GM23338 (cell line): Measurements from ENCODE around the gene AQP1. TPM values are rescaled to one million over a fixed set of nuclear protein-coding genes. Genes with fewer than 3 reads are reported as not detected.

Source experiments
- ATAC-seq: fragments of 200-7000 bp; cut with Tn5 transposase; 3 replicates; pipeline ENCODE4 v1.9.1; 2020
- DNase-seq: peaks from one replicate; pipeline ENCODE4 v3.0.0-alpha.2; 2015; ENCODE audit warnings: low spot score
- H2AFZ ChIP-seq: fragments of 200-600 bp; sonication (generic); 2 replicates; pipeline ENCODE4 v1.8.0; 2016; ENCODE audit warnings: antibody characterized with exemption, mild to moderate bottlenecking, moderate library complexity
- H3F3A ChIP-seq: fragments of 200-600 bp; sonication (generic); replicated peaks from 2 replicates; pipeline ENCODE4 v1.8.0; 2017; ENCODE audit warnings: antibody characterized with exemption, mixed run types, low read depth
- H3K27ac ChIP-seq: fragments of 200-600 bp; sonication (generic); 2 replicates; pipeline ENCODE4 v1.6.1; 2016; ENCODE audit warnings: low read depth
- H3K27me3 ChIP-seq: fragments of 200-600 bp; sonication (generic); 2 replicates; pipeline ENCODE4 v1.8.0; 2016; ENCODE audit warnings: mild to moderate bottlenecking, mixed run types, moderate library complexity; ENCODE audit not compliant: insufficient read depth
- H3K36me3 ChIP-seq: fragments of 200-600 bp; sonication (generic); 2 replicates; pipeline ENCODE4 v1.8.0; 2016; ENCODE audit warnings: mild to moderate bottlenecking; ENCODE audit not compliant: insufficient read depth
- H3K4me1 ChIP-seq: fragments of 200-600 bp; sonication (generic); 2 replicates; pipeline ENCODE4 v1.8.0; 2016; ENCODE audit warnings: mild to moderate bottlenecking, moderate library complexity; ENCODE audit not compliant: insufficient read depth
- H3K4me2 ChIP-seq: fragments of 200-600 bp; sonication (generic); 2 replicates; pipeline ENCODE4 v1.7.1; 2017; ENCODE audit warnings: mixed run types
- H3K4me3 ChIP-seq: fragments of 200-600 bp; sonication (generic); 2 replicates; pipeline ENCODE4 v1.6.1; 2016; ENCODE audit warnings: mixed run types
- H3K79me2 ChIP-seq: fragments of 200-600 bp; sonication (generic); replicated peaks from 2 replicates; pipeline ENCODE4 v1.8.0; 2017; ENCODE audit warnings: mild to moderate bottlenecking; ENCODE audit not compliant: insufficient read depth
- H3K9me2 ChIP-seq: fragments of 200-600 bp; sonication (generic); 2 replicates; pipeline ENCODE4 v1.8.0; 2017; ENCODE audit not compliant: insufficient read depth
- H4K20me1 ChIP-seq: fragments of 200-600 bp; sonication (generic); replicated peaks from 2 replicates; pipeline ENCODE4 v1.8.0; 2017; ENCODE audit warnings: mild to moderate bottlenecking; ENCODE audit not compliant: insufficient read depth
- H3K27ac Mint-ChIP-seq: 2 replicates; pipeline ENCODE4 v1.8.0; 2020; ENCODE audit warnings: inconsistent platforms, mild to moderate bottlenecking, moderate library complexity, mixed read lengths
- H3K27me3 Mint-ChIP-seq: 3 replicates; pipeline ENCODE4 v1.8.0; 2022; ENCODE audit warnings: low read depth, mild to moderate bottlenecking, moderate library complexity, mixed read lengths, inconsistent platforms; ENCODE audit not compliant: insufficient read depth, poor library complexity
- H3K36me3 Mint-ChIP-seq: 3 replicates; pipeline ENCODE4 v1.8.0; 2021; ENCODE audit warnings: low read depth, mild to moderate bottlenecking, inconsistent platforms, moderate library complexity, mixed read lengths
- H3K4me1 Mint-ChIP-seq: 3 replicates; pipeline ENCODE4 v1.8.0; 2020; ENCODE audit warnings: mild to moderate bottlenecking, inconsistent platforms, mixed read lengths
- H3K4me3 Mint-ChIP-seq: 3 replicates; pipeline ENCODE4 v1.8.0; 2021; ENCODE audit warnings: moderate library complexity, mild to moderate bottlenecking, inconsistent platforms, mixed read lengths
- H3K9me3 Mint-ChIP-seq: 3 replicates; pipeline ENCODE4 v1.8.0; 2020; ENCODE audit warnings: moderate library complexity, mild to moderate bottlenecking, inconsistent platforms, mixed read lengths
- CREB1 ChIP-seq: fragments of 250-450 bp; sonication (Bioruptor Pico); IDR thresholded peaks from 2 replicates; pipeline ENCODE4 v1.5.0; 2020; ENCODE audit warnings: low read depth, mild to moderate bottlenecking, moderate library complexity
- ETS1 ChIP-seq: IDR thresholded peaks from 2 replicates; pipeline ENCODE4 v1.6.1; 2016; ENCODE audit warnings: antibody characterized with exemption
- EZH2 ChIP-seq: fragments of 200-600 bp; sonication (generic); IDR thresholded peaks from one replicate; pipeline ENCODE4 v1.8.0; 2017; ENCODE audit warnings: antibody characterized with exemption, mild to moderate bottlenecking, low read depth; ENCODE audit not compliant: unreplicated experiment
- EZH2phosphoT487 ChIP-seq: fragments of 200-600 bp; sonication (generic); IDR thresholded peaks from one replicate; pipeline ENCODE4 v1.8.1; 2018; ENCODE audit warnings: antibody characterized with exemption; ENCODE audit not compliant: unreplicated experiment
- JUNB ChIP-seq: IDR thresholded peaks from one replicate; pipeline ENCODE4 v1.6.1; 2016; ENCODE audit warnings: antibody characterized with exemption; ENCODE audit not compliant: unreplicated experiment
- NANOG ChIP-seq: IDR thresholded peaks from 2 replicates; pipeline ENCODE4 v1.6.1; 2016; ENCODE audit warnings: antibody characterized with exemption, borderline replicate concordance
- STAT1 ChIP-seq: IDR thresholded peaks from one replicate; pipeline ENCODE4 v1.6.1; 2016; ENCODE audit warnings: antibody characterized with exemption; ENCODE audit not compliant: unreplicated experiment
- ZNF114 ChIP-seq: fragments of 250-450 bp; sonication (Bioruptor Pico); IDR thresholded peaks from 2 replicates; pipeline ENCODE4 v1.5.0; 2020; ENCODE audit warnings: mild to moderate bottlenecking, moderate library complexity
- ZNF331 ChIP-seq: fragments of 250-450 bp; sonication (Bioruptor Pico); IDR thresholded peaks from 2 replicates; pipeline ENCODE4 v1.5.0; 2020; ENCODE audit warnings: low read depth, mild to moderate bottlenecking, moderate library complexity
- polyA plus RNA-seq: library from polyadenylated mRNA; unstranded; fragments of >200 nt; fragmentation: Nextera tagmentation; extraction: Ambion mirVana; gene quantifications from 2 replicates; pipeline ENCODE4 v1.2.1, GENCODE V29; 2016
- total RNA-seq: library from RNA; depleted of rRNA; stranded (reverse); fragments of >200 nt; shearing (Covaris generic); gene quantifications from 2 replicates; pipeline ENCODE4 v1.2.3, GENCODE V29; 2014
- TF ChIP-seq, protein P1 (sequence below): IDR thresholded peaks from one replicate; pipeline ENCODE4 v1.6.1; 2018; ENCODE audit warnings: antibody characterized with exemption; ENCODE audit not compliant: unreplicated experiment
- TF ChIP-seq, protein P2 (sequence below), 2 experiments: fragments of 200-600 bp in 1 of 2; sonication (generic) in 1 of 2; conservative IDR thresholded peaks; 2 replicates each; pipeline versions ENCODE4 v1.5.1 to v1.6.1; 2016 to 2017; ENCODE audit warnings: antibody characterized with exemption in 2 of 2, low read depth in 2 of 2, mild to moderate bottlenecking in 2 of 2, moderate library complexity in 1 of 2

Gene AQP1
- total and polyA plus RNA-seq, 2 experiments from 2014 or later = 0.28 TPM; not detected in 1

DNA sequence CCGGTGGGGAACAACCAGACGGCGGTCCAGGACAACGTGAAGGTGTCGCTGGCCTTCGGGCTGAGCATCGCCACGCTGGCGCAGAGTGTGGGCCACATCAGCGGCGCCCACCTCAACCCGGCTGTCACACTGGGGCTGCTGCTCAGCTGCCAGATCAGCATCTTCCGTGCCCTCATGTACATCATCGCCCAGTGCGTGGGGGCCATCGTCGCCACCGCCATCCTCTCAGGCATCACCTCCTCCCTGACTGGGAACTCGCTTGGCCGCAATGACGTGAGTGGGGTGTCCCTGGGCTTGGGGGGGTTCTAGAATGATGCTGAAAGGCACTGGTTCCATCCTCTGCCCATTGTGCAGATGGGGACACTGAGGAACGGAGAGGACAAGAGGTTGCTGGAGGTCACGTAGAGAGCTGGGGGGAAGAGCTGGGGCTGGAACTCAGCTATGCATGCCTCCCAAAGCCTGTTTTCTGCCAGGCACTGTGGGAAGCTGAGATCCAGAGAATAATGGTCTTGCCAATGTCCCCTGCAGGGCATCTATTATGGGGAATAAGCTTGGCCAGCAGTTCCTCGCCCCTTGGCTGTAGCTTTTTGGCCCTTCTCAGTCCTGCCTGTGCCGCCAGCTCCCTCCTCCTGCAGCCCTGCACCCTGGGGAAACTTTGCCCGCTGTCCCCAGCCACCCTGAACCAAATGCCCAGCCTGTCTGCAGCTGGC, 523 bp downstream of the AQP1 start:
- Mint-ChIP-seq H3K4me3 (no peak overlapping the region), H3K27me3 (peaks cover 12% of the 10 kb centered on the region), H3K27ac (no peak overlapping the region), H3K9me3 (no peaks in the 10 kb centered on the region), H3K36me3 (no peaks in the 10 kb centered on the region; the same call in 2 of the 3 replicates), H3K4me1 (peaks cover 33% of the 10 kb centered on the region)
- H3K9me2 ChIP-seq = no peaks in the 10 kb centered on the region
- H4K20me1 ChIP-seq = no peaks in the 10 kb centered on the region
- H3K36me3 ChIP-seq = no peaks in the 10 kb centered on the region
- no peak for DNase-seq
- H3F3A ChIP-seq = no peaks in the 10 kb centered on the region
- no peaks in the 10 kb centered on the region for H3K79me2 ChIP-seq
- H3K27me3 ChIP-seq = no peaks in the 10 kb centered on the region
- no peak overlapping the region for H3K27ac ChIP-seq
- H2AFZ ChIP-seq = no peak overlapping the region
- H3K4me1 ChIP-seq = no peaks in the 10 kb centered on the region
- ATAC-seq = no peak
- H3K4me3 ChIP-seq = no peak overlapping the region
- no peak overlapping the region for H3K4me2 ChIP-seq
- no peak for TF ChIP-seq NANOG
- TF ChIP-seq CREB1 = no peak
- TF ChIP-seq, protein P1, sequence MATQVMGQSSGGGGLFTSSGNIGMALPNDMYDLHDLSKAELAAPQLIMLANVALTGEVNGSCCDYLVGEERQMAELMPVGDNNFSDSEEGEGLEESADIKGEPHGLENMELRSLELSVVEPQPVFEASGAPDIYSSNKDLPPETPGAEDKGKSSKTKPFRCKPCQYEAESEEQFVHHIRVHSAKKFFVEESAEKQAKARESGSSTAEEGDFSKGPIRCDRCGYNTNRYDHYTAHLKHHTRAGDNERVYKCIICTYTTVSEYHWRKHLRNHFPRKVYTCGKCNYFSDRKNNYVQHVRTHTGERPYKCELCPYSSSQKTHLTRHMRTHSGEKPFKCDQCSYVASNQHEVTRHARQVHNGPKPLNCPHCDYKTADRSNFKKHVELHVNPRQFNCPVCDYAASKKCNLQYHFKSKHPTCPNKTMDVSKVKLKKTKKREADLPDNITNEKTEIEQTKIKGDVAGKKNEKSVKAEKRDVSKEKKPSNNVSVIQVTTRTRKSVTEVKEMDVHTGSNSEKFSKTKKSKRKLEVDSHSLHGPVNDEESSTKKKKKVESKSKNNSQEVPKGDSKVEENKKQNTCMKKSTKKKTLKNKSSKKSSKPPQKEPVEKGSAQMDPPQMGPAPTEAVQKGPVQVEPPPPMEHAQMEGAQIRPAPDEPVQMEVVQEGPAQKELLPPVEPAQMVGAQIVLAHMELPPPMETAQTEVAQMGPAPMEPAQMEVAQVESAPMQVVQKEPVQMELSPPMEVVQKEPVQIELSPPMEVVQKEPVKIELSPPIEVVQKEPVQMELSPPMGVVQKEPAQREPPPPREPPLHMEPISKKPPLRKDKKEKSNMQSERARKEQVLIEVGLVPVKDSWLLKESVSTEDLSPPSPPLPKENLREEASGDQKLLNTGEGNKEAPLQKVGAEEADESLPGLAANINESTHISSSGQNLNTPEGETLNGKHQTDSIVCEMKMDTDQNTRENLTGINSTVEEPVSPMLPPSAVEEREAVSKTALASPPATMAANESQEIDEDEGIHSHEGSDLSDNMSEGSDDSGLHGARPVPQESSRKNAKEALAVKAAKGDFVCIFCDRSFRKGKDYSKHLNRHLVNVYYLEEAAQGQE = no peak
- TF ChIP-seq, protein P2, sequence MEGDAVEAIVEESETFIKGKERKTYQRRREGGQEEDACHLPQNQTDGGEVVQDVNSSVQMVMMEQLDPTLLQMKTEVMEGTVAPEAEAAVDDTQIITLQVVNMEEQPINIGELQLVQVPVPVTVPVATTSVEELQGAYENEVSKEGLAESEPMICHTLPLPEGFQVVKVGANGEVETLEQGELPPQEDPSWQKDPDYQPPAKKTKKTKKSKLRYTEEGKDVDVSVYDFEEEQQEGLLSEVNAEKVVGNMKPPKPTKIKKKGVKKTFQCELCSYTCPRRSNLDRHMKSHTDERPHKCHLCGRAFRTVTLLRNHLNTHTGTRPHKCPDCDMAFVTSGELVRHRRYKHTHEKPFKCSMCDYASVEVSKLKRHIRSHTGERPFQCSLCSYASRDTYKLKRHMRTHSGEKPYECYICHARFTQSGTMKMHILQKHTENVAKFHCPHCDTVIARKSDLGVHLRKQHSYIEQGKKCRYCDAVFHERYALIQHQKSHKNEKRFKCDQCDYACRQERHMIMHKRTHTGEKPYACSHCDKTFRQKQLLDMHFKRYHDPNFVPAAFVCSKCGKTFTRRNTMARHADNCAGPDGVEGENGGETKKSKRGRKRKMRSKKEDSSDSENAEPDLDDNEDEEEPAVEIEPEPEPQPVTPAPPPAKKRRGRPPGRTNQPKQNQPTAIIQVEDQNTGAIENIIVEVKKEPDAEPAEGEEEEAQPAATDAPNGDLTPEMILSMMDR (conservative IDR thresholded peaks at IDR 0.05; ENCODE audit: low read depth in 2 of 2) = no peak
- TF ChIP-seq ZNF331 (CRISPR knock-in tag) = no peak
- no peak for TF ChIP-seq EZH2
- TF ChIP-seq EZH2phosphoT487 = no peak
- TF ChIP-seq JUNB = no peak

GRCh38 chr7:30912731-30912985, 1.0 kb downstream of the AQP1 start:
- no peaks in the 10 kb centered on the region; the same call in 2 of the 3 replicates for H3K36me3 Mint-ChIP-seq
- Histone ChIP-seq H4K20me1 (no peaks in the 10 kb centered on the region), H3F3A (no peaks in the 10 kb centered on the region), H3K27ac (no peak overlapping the region), H2AFZ (no peak overlapping the region), H3K4me2 (no peak overlapping the region), H3K36me3 (no peaks in the 10 kb centered on the region), H3K79me2 (no peaks in the 10 kb centered on the region), H3K4me1 (no peaks in the 10 kb centered on the region), H3K9me2 (no peaks in the 10 kb centered on the region), H3K27me3 (no peaks in the 10 kb centered on the region), H3K4me3 (no peak overlapping the region)
- H3K4me1 Mint-ChIP-seq = peaks cover 33% of the 10 kb centered on the region
- no peak for ATAC-seq
- H3K4me3 Mint-ChIP-seq = no peak overlapping the region
- H3K27ac Mint-ChIP-seq = no peak overlapping the region
- H3K27me3 Mint-ChIP-seq = peaks cover 12% of the 10 kb centered on the region
- DNase-seq = no peak
- H3K9me3 Mint-ChIP-seq = no peaks in the 10 kb centered on the region
- TF ChIP-seq ETS1 (no peak), EZH2 (no peak), ZNF114 (CRISPR knock-in tag) (no peak), ZNF331 (CRISPR knock-in tag) (no peak), JUNB (no peak), STAT1 (no peak), CREB1 (no peak), NANOG (no peak)
- TF ChIP-seq, protein P2 (conservative IDR thresholded peaks at IDR 0.05; ENCODE audit: low read depth in 2 of 2) = no peak
- TF ChIP-seq, protein P1 = no peak
